Stomach (tissue), 4 donors: ENCODE data around the gene CDYL.

Source experiments
- POLR2A ChIP-seq, 4 donors: fragments of 450-650 bp; IDR thresholded peaks; one replicate each; pipeline ENCODE4 v1.6.1; 2016; ENCODE audit warnings: antibody characterized with exemption in 4 of 4, control low read depth in 2 of 4, mild to moderate bottlenecking in 1 of 4, moderate library complexity in 1 of 4
- TF ChIP-seq, protein P1 (sequence below), 7 experiments: fragments of 450-650 bp in 4 of 7; fragments of 200-600 bp in 3 of 7; sonication (generic) in 3 of 7; IDR thresholded peaks; one replicate each; pipeline ENCODE4 v1.5.1; 2016 to 2019; ENCODE audit warnings: antibody characterized with exemption in 7 of 7, control low read depth in 2 of 7, mild to moderate bottlenecking in 1 of 7

DNA sequence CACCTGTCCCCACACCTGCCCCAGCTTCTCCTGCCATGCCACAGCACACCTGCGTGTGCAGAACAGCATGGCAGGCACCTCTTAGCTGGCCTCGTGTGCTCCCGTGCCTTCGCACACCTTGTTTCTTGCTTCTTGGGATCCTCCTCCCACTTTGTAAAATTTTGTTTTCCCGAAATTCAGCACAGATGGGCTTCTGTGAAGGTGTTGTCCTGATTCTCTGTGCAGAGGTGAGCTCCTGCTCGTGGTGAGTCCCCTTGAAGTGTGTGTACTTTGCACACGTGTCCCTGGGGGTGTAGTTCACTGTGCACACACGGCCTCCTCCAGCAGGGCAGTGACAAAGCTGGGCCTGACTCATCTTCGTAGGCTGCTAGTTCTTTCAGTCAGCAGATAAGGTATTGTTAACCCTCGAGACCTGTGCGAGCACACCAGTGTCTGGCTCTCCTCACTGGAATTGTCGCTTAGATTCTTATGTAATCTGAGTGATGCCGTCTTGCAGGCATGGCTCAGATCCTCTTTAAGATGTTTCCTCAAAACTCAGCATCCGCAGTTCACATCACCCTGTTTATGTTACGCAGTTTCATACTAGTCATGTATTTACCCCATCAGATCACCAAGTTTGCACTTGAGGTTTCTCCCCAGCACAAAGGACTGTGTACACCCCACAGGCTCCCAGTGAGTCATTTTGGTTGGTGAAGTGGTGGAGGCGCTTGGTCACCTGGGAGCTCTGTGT, 77.7 kb downstream of the CDYL start:
- TF ChIP-seq, protein P1, sequence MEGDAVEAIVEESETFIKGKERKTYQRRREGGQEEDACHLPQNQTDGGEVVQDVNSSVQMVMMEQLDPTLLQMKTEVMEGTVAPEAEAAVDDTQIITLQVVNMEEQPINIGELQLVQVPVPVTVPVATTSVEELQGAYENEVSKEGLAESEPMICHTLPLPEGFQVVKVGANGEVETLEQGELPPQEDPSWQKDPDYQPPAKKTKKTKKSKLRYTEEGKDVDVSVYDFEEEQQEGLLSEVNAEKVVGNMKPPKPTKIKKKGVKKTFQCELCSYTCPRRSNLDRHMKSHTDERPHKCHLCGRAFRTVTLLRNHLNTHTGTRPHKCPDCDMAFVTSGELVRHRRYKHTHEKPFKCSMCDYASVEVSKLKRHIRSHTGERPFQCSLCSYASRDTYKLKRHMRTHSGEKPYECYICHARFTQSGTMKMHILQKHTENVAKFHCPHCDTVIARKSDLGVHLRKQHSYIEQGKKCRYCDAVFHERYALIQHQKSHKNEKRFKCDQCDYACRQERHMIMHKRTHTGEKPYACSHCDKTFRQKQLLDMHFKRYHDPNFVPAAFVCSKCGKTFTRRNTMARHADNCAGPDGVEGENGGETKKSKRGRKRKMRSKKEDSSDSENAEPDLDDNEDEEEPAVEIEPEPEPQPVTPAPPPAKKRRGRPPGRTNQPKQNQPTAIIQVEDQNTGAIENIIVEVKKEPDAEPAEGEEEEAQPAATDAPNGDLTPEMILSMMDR (IDR thresholded peaks at IDR 0.05): no peak
- TF ChIP-seq POLR2A (IDR thresholded peaks at IDR 0.05): no peak
